Measurements from ENCODE around the gene FUT7.

DNA sequence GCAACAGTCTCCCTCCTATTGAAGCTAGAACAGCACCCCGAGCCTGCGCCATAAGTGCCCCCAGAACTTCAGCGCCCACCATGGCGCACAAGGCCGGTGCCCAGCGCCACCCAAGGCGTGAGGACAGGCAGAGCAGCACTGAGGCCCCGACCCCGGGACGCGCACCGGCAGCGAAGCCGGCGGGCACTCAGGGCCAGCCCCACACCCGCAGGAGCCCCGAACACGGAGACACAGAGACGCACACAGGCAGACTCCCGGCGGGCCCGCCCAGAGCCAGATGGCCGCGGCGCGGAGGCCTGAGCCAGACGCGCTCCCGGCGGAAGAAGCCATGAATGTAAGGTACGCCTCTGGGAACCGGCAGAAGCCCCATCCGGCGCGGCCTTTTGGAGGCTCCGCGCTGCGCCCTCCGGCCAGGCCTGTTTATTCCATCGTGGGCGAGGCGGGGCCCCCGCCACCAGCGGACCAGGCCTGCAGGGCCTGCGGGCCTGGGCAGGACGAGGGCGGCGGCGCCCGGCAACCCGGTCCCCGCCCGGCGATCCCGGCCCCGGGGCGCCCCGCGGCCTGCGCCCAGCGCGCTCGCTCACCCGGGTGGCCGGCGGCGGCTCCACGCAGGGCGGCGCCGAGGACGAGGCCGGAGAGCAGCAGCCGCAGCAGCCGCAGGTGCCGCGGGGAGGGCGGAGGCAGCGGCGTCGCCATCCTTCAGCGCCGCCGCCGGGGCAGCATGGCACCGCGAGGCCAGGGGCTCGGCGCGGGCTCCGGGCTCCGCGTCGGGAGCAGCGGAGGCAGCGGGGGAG, 13.6 kb upstream of the FUT7 start:
- TF ChIP-seq, protein P1, sequence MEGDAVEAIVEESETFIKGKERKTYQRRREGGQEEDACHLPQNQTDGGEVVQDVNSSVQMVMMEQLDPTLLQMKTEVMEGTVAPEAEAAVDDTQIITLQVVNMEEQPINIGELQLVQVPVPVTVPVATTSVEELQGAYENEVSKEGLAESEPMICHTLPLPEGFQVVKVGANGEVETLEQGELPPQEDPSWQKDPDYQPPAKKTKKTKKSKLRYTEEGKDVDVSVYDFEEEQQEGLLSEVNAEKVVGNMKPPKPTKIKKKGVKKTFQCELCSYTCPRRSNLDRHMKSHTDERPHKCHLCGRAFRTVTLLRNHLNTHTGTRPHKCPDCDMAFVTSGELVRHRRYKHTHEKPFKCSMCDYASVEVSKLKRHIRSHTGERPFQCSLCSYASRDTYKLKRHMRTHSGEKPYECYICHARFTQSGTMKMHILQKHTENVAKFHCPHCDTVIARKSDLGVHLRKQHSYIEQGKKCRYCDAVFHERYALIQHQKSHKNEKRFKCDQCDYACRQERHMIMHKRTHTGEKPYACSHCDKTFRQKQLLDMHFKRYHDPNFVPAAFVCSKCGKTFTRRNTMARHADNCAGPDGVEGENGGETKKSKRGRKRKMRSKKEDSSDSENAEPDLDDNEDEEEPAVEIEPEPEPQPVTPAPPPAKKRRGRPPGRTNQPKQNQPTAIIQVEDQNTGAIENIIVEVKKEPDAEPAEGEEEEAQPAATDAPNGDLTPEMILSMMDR (IDR thresholded peaks at IDR 0.05), result no peak
- TF ChIP-seq POLR2AphosphoS5 (IDR thresholded peaks at IDR 0.05) (no peak), EP300 (IDR thresholded peaks at IDR 0.05) (no peak), POLR2A (IDR thresholded peaks at IDR 0.05) (no peak)
